Spleen (tissue), 11 donors: ENCODE results near the gene ATG7. TPM values are rescaled to one million over a fixed set of nuclear protein-coding genes. Genes with fewer than 3 reads are reported as not detected.
A peak's percentile ranks its signal among the peaks of the same experiment; 100 is the strongest.

Experiments used
- DNase-seq: peaks from one replicate; pipeline ENCODE4 v3.0.0-alpha.2; 2020
- H3K27ac ChIP-seq, 8 donors: fragments of 200-600 bp; sonication (generic) in 7 of 8; 1 replicate in 4 of 8; 2 replicates in 4 of 8; pipeline versions ENCODE4 v1.5.0 to v1.8.0; 2016 to 2021; ENCODE audit warnings: inconsistent platforms in 4 of 8, mild to moderate bottlenecking in 4 of 8, moderate library complexity in 1 of 8
- H3K27me3 ChIP-seq, 7 donors: fragments of 200-600 bp; sonication (generic) in 6 of 7; replicated peaks in 1 of 7; 1 replicate in 4 of 7; 2 replicates in 3 of 7; pipeline versions ENCODE4 v1.5.0 to v1.8.0; 2016 to 2021; ENCODE audit warnings: inconsistent platforms in 3 of 7, mild to moderate bottlenecking in 1 of 7
- H3K36me3 ChIP-seq, 6 donors: fragments of 200-600 bp; sonication (generic) in 5 of 6; 1 replicate in 4 of 6; 2 replicates in 2 of 6; pipeline versions ENCODE4 v1.5.0 to v1.8.0; 2016 to 2021; ENCODE audit warnings: inconsistent platforms in 2 of 6
- H3K4me1 ChIP-seq, 6 donors: fragments of 200-600 bp; sonication (generic) in 5 of 6; 1 replicate in 3 of 6; 2 replicates in 3 of 6; pipeline versions ENCODE4 v1.5.0 to v1.8.0; 2016 to 2021; ENCODE audit warnings: inconsistent platforms in 3 of 6
- H3K4me3 ChIP-seq, 8 donors: fragments of 200-600 bp; sonication (generic) in 7 of 8; 1 replicate in 4 of 8; 2 replicates in 4 of 8; pipeline versions ENCODE4 v1.5.0 to v1.8.0; 2016 to 2021; ENCODE audit warnings: inconsistent platforms in 4 of 8, mild to moderate bottlenecking in 4 of 8, moderate library complexity in 2 of 8
- H3K9me3 ChIP-seq, 8 donors: fragments of 200-600 bp; sonication (generic) in 7 of 8; 1 replicate in 4 of 8; 2 replicates in 4 of 8; pipeline versions ENCODE4 v1.5.0 to v1.8.0; 2016 to 2021; ENCODE audit warnings: inconsistent platforms in 4 of 8
- POLR2A ChIP-seq, 3 donors: fragments of 450-650 bp; IDR thresholded peaks; one replicate each; pipeline ENCODE4 v1.5.1; 2017; ENCODE audit warnings: antibody characterized with exemption in 3 of 3, mild to moderate bottlenecking in 1 of 3
- POLR2AphosphoS5 ChIP-seq, 3 donors: sonication (generic); formaldehyde crosslinking; IDR thresholded peaks; one replicate each; pipeline ENCODE4 v1.5.1; 2017; ENCODE audit warnings: antibody characterized with exemption in 3 of 3
- WGBS, 5 donors: extraction: QIAGEN DNeasy Blood & Tissue Kit in 3 of 5; methylation state at CpG; one replicate each; pipeline versions ENCODE4 v1.1.5 to v1.1.7; 2013 to 2018; 5-methylcytosine and 5-hydroxymethylcytosine counted together
- intact Hi-C: fragments of 100-400 bp; cut with DNase I; formaldehyde crosslinking; loops from one replicate; pipeline ENCODE4 v1.15.0; 2023; ENCODE audit warnings: low total_unique reads
- polyA plus RNA-seq, 3 donors: library from polyadenylated mRNA; stranded (reverse); fragments of 200-250 nt; gene quantifications; one replicate each; pipeline ENCODE4 v1.2.1, GENCODE V29; 2013
- small RNA-seq, 4 donors: library from RNA; depleted of rRNA; stranded (forward); fragments of <200 nt; gene quantifications; one replicate each; pipeline ENCODE3, GENCODE V24; 2016
- total RNA-seq, 7 donors: library from RNA; depleted of rRNA in 3 of 7; stranded (reverse); fragments of >200 nt in 3 of 7; fragmentation: NEBNext Ultra II Directional in 4 of 7; extraction: Animal tissue kit (Norgen Biotek cat#: 25700) in 4 of 7; gene quantifications; one replicate each; pipeline versions ENCODE4 v1.1.0 to v1.2.1, GENCODE V29; 2016 to 2021
- TF ChIP-seq, protein P1 (sequence below), 11 experiments: fragments of 200-600 bp in 7 of 11; fragments of 450-650 bp in 4 of 11; sonication (generic) in 4 of 11; IDR thresholded peaks in 8 of 11; conservative IDR thresholded peaks in 3 of 11; 1 replicate in 7 of 11; 2 replicates in 4 of 11; pipeline versions ENCODE4 v1.4.0 to v1.8.0; 2016 to 2021; ENCODE audit warnings: antibody characterized with exemption in 11 of 11, inconsistent platforms in 4 of 11, mild to moderate bottlenecking in 1 of 11
- donor health status: healthy with polysubstance abuse.
- donor health status: DM: no; HTN: no; CAD: no; lungs with moderate emphysema.
- donor health status: DM: no; HTN: no; CAD: no.
- donor health status: Bipolar disorder and iron deficiency.
- donor health status: healthy.
- donor health status: DM: no; HTN: no; CAD: no.
- donor health status: DM: yes; HTN: yes; CAD: no.

ATG7 gene
- total and polyA plus RNA-seq, 10 donors, result 7.5 to 114 (median 77.1) TPM

- Histone ChIP-seq H3K4me1 (peaks cover 11 to 88% (median 35%) of the 10 kb centered on the region in 6 donors), H3K27me3 (no peaks in the 10 kb centered on the region), H3K36me3 (peaks cover 0 to 22% (median 0%) of the 10 kb centered on the region in 6 donors), H3K9me3 (no peaks in the 10 kb centered on the region), H3K27ac (peak overlapping the region in 1 of 8 donors; percentile 12), H3K4me3 (no peak overlapping the region)
- no peak for DNase-seq
- TF ChIP-seq, protein P1, sequence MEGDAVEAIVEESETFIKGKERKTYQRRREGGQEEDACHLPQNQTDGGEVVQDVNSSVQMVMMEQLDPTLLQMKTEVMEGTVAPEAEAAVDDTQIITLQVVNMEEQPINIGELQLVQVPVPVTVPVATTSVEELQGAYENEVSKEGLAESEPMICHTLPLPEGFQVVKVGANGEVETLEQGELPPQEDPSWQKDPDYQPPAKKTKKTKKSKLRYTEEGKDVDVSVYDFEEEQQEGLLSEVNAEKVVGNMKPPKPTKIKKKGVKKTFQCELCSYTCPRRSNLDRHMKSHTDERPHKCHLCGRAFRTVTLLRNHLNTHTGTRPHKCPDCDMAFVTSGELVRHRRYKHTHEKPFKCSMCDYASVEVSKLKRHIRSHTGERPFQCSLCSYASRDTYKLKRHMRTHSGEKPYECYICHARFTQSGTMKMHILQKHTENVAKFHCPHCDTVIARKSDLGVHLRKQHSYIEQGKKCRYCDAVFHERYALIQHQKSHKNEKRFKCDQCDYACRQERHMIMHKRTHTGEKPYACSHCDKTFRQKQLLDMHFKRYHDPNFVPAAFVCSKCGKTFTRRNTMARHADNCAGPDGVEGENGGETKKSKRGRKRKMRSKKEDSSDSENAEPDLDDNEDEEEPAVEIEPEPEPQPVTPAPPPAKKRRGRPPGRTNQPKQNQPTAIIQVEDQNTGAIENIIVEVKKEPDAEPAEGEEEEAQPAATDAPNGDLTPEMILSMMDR (IDR thresholded peaks at IDR 0.05 in 8 of 11, conservative IDR thresholded peaks at IDR 0.05 in 3 of 11), result no peak
- no peak for TF ChIP-seq POLR2AphosphoS5 (IDR thresholded peaks at IDR 0.05)
- no peak for TF ChIP-seq POLR2A (IDR thresholded peaks at IDR 0.05)
- intact Hi-C loops, result no loop called here
- WGBS, 5 donors, result 71 to 94% (median 85%) methylated on average over 6 of the region's 6 CpGs
Observed at GRCh38 chr3:11606865-11607440, 334.8 kb downstream of the ATG7 start.

Small RNAs within 50 kb of the gene (small RNA-seq; reads per million reads assigned to genes)
- 0 reads per million in 4 donors for gene AC022001.1
- 0 reads per million in 4 donors for gene AC026185.1
- gene AC083855.1, result 0 reads per million in 4 donors

Other genes with a start within 250 kb of the ATG7 start
- 1 to 10 TPM in 6 of 7 donors, under 1 TPM in 1; 0.92 to 4.4 (median 2.4) TPM for gene HRH1, start 117.9 kb upstream of the ATG7 start, total RNA-seq
- gene HRH1, start 117.9 kb upstream of the ATG7 start, polyA plus RNA-seq, result under 1 TPM; 0.15 to 0.42 (median 0.29) TPM